Endothelial cell of umbilical vein (primary cell): ENCODE results near the gene AMFR. TPM values are rescaled to one million over a fixed set of nuclear protein-coding genes. Genes with fewer than 3 reads are reported as not detected.

Experiments used
- BruUV-seq: library from RNA; stranded (reverse); fragments of 400-500 nt; replicated peaks from 2 replicates; lab custom pipeline; 2021; lab: Mats Ljungman, UMichigan
- CTCF ChIA-PET: fragments of 300-600, 350-600 bp; sonication (Branson Sonifier 250); formaldehyde crosslinking; loops from one replicate; lab custom pipeline; 2021; ENCODE audit warnings: antibody characterized with exemption, inconsistent platforms; lab: Charles Lee
- POLR2A ChIA-PET: fragments of 300-600, 350-600 bp; sonication (Branson Sonifier 250); formaldehyde crosslinking; loops from one replicate; lab custom pipeline; 2021; ENCODE audit warnings: antibody characterized with exemption, inconsistent platforms; lab: Charles Lee
- DNase-seq: peaks from one replicate; pipeline ENCODE4 v3.0.0-alpha.2; 2011; ENCODE audit warnings: low read depth, low spot score
- FAIRE-seq: peaks from 2 replicates; lab custom pipeline; 2011; peaks lifted over from hg19 to GRCh38; lab: Jason Lieb, UNC
- H2AFZ ChIP-seq: 2 replicates; pipeline ENCODE4 v1.6.0; 2012; ENCODE audit warnings: low read depth, low read length, control low read depth, inconsistent platforms
- H3K27ac ChIP-seq: 2 replicates; pipeline ENCODE4 v1.5.1; 2011; ENCODE audit warnings: low read depth, mild to moderate bottlenecking, control low read depth, low read length, moderate library complexity; ENCODE audit not compliant: insufficient read depth
- H3K27me3 ChIP-seq, 2 experiments: 2 replicates each; pipeline versions ENCODE4 v1.6.0 to v1.6.1; 2011; ENCODE audit warnings: low read length in 2 of 2, mixed read lengths in 1 of 2; ENCODE audit not compliant: control insufficient read depth in 2 of 2, insufficient read depth in 2 of 2
- H3K36me3 ChIP-seq, 2 experiments: 2 replicates in 1 of 2; 3 replicates in 1 of 2; pipeline ENCODE4 v1.5.1; 2011; ENCODE audit warnings: low read length in 2 of 2, mild to moderate bottlenecking in 1 of 2, moderate library complexity in 1 of 2; ENCODE audit not compliant: control insufficient read depth in 2 of 2, insufficient read depth in 2 of 2; ENCODE audit errors: extremely low read depth in 1 of 2
- H3K4me1 ChIP-seq: 3 replicates; pipeline ENCODE4 v1.5.1; 2011; ENCODE audit warnings: mild to moderate bottlenecking, low read length; ENCODE audit not compliant: control insufficient read depth, insufficient read depth; ENCODE audit errors: extremely low read depth
- H3K4me2 ChIP-seq: 2 replicates; pipeline ENCODE4 v1.6.1; 2011; ENCODE audit warnings: low read length, control low read depth, mixed read lengths; ENCODE audit not compliant: insufficient read depth
- H3K4me3 ChIP-seq, 3 experiments: fragments of 200-600 bp in 1 of 3; sonication (generic), shearing (Covaris generic) in 1 of 3; replicated peaks in 1 of 3; 2 replicates each; pipeline ENCODE4 v1.5.1; 2011 to 2016; ENCODE audit warnings: control low read depth in 3 of 3, low read length in 3 of 3, mild to moderate bottlenecking in 2 of 3, inconsistent platforms in 1 of 3, low read depth in 1 of 3, moderate library complexity in 1 of 3; ENCODE audit not compliant: insufficient read depth in 1 of 3
- H3K79me2 ChIP-seq: 2 replicates; pipeline ENCODE4 v1.6.0; 2012; ENCODE audit warnings: low read length, inconsistent platforms; ENCODE audit not compliant: control insufficient read depth, insufficient read depth
- H3K9ac ChIP-seq: replicated peaks from 2 replicates; pipeline ENCODE3; 2011; ENCODE audit warnings: low read length, control low read depth; ENCODE audit not compliant: insufficient read depth; ENCODE audit errors: extremely low read depth
- H3K9me1 ChIP-seq: replicated peaks from 3 replicates; pipeline ENCODE4 v1.6.0; 2011; ENCODE audit warnings: mild to moderate bottlenecking, low read length; ENCODE audit not compliant: control insufficient read depth, insufficient read depth; ENCODE audit errors: extremely low read depth
- H3K9me3 ChIP-seq: replicated peaks from 2 replicates; pipeline ENCODE4 v1.5.1; 2012; ENCODE audit warnings: low read length, inconsistent platforms; ENCODE audit not compliant: control insufficient read depth, insufficient read depth
- H4K20me1 ChIP-seq: replicated peaks from 2 replicates; pipeline ENCODE3; 2011; ENCODE audit warnings: mild to moderate bottlenecking, low read length; ENCODE audit not compliant: control insufficient read depth, insufficient read depth; ENCODE audit errors: extremely low read depth
- EZH2 ChIP-seq: IDR thresholded peaks from 2 replicates; pipeline ENCODE4 v1.6.1; 2012; ENCODE audit warnings: borderline replicate concordance, low read depth, mild to moderate bottlenecking, moderate library complexity, low read length, inconsistent platforms; ENCODE audit not compliant: severe bottlenecking
- FOS ChIP-seq: IDR thresholded peaks from 2 replicates; pipeline ENCODE4 v1.6.1; 2011; ENCODE audit warnings: mild to moderate bottlenecking, low read length, moderate library complexity, borderline replicate concordance; ENCODE audit not compliant: insufficient read depth
- GATA2 ChIP-seq: IDR thresholded peaks from 2 replicates; pipeline ENCODE4 v1.7.0; 2011; ENCODE audit warnings: low read depth, mild to moderate bottlenecking, moderate library complexity, mixed read lengths, low read length; ENCODE audit not compliant: insufficient read length, insufficient read depth
- JUN ChIP-seq: IDR thresholded peaks from 2 replicates; pipeline ENCODE4 v1.6.1; 2011; ENCODE audit warnings: borderline replicate concordance, low read depth; ENCODE audit not compliant: insufficient read length, insufficient read depth
- MYC ChIP-seq: IDR thresholded peaks from one replicate; pipeline ENCODE4 v1.6.1; 2011; ENCODE audit warnings: mild to moderate bottlenecking, low read depth, low read length
- POLR2A ChIP-seq: IDR thresholded peaks from 2 replicates; pipeline ENCODE4 v1.6.1; 2012; ENCODE audit warnings: low read depth, mild to moderate bottlenecking, control low read depth, low read length
- POLR2AphosphoS5 ChIP-seq: IDR thresholded peaks from 2 replicates; pipeline ENCODE4 v1.6.1; 2012; ENCODE audit warnings: low read depth, mild to moderate bottlenecking, control low read depth, low read length, moderate library complexity; ENCODE audit not compliant: insufficient read depth
- dilution Hi-C: fragments of 300-500 bp; cut with MboI; formaldehyde crosslinking; loops from one replicate; pipeline ENCODE4 v1.15.0; 2019; ENCODE audit warnings: low sequenced_read_pairs; ENCODE audit not compliant: extremely low pct_ligation_motif_present
- intact Hi-C: fragments of 100-400 bp; cut with micrococcal nuclease; formaldehyde crosslinking; loops from one replicate; pipeline ENCODE4 v1.10.0; 2022
- polyA plus RNA-seq, 4 experiments: library from polyadenylated mRNA; depleted of rRNA in 3 of 4; stranded (reverse) in 3 of 4; unstranded in 1 of 4; fragments of >200 nt; gene quantifications; 2 replicates each; pipeline versions ENCODE4 v1.2.1 to v1.2.3, GENCODE V29; 2011 to 2012; ENCODE audit warnings: missing spikeins in 1 of 4
- total RNA-seq: library from RNA; stranded (reverse); gene quantifications from 2 replicates; pipeline ENCODE4 v1.2.3, GENCODE V29; 2021
- TF ChIP-seq, protein P1 (sequence below), 2 donors: IDR thresholded peaks; 1 replicate in 1 of 2; 2 replicates in 1 of 2; pipeline ENCODE4 v1.5.1; 2011; ENCODE audit warnings: low read length in 2 of 2, mild to moderate bottlenecking in 2 of 2, moderate library complexity in 2 of 2, control low read depth in 1 of 2, inconsistent platforms in 1 of 2, low read depth in 1 of 2; ENCODE audit not compliant: insufficient read depth in 1 of 2; ENCODE audit errors: extremely low read depth in 1 of 2
- TF ChIP-seq, protein P2 (sequence below): IDR thresholded peaks from 2 replicates; pipeline ENCODE4 v1.6.1; 2011; ENCODE audit not compliant: insufficient read depth, insufficient read length

Gene AMFR
- total and polyA plus RNA-seq, 2 donors (not counting 3 experiments of a cell fraction or from before 2014, with no cell fraction given): 66.5 to 71.7 TPM

DNA sequence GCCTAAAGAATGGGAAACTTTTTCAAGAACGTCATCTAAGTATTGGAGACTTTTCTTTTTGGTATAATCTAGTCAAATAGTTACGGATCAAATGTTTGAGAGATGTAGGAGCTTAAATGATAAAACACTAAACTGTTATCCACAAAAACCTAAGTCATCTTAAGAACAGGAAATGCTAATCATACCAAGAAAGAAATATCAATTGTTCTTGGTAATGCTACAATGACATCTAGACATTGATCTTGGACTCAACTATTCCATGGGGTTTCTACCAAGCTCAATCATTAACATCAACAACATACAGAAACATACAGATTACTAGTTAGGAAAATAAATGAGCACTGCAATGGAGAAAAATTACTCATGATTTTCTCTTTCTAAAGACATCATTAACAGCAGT is 21.9 kb upstream of the AMFR start:
- H3K9ac ChIP-seq: no peak overlapping the region
- POLR2A ChIA-PET: no interaction called here
- H3K27ac ChIP-seq: no peak overlapping the region
- H3K4me2 ChIP-seq: no peak overlapping the region
- no peak overlapping the region for H2AFZ ChIP-seq
- no peak overlapping the region for H3K4me3 ChIP-seq
- DNase-seq: no peak
- BruUV-seq: no TSS peak
- CTCF ChIA-PET: no interaction called here
- H3K27me3 ChIP-seq: no peaks in the 10 kb centered on the region
- H3K4me1 ChIP-seq: peaks cover 23% of the 10 kb centered on the region
- peaks cover 9 to 10% of the 10 kb centered on the region in 2 experiments for H3K36me3 ChIP-seq
- intact Hi-C loops: no loop called here
- TF ChIP-seq POLR2AphosphoS5: no peak
- TF ChIP-seq FOS: no peak
- TF ChIP-seq JUN: no peak
- TF ChIP-seq, protein P1, sequence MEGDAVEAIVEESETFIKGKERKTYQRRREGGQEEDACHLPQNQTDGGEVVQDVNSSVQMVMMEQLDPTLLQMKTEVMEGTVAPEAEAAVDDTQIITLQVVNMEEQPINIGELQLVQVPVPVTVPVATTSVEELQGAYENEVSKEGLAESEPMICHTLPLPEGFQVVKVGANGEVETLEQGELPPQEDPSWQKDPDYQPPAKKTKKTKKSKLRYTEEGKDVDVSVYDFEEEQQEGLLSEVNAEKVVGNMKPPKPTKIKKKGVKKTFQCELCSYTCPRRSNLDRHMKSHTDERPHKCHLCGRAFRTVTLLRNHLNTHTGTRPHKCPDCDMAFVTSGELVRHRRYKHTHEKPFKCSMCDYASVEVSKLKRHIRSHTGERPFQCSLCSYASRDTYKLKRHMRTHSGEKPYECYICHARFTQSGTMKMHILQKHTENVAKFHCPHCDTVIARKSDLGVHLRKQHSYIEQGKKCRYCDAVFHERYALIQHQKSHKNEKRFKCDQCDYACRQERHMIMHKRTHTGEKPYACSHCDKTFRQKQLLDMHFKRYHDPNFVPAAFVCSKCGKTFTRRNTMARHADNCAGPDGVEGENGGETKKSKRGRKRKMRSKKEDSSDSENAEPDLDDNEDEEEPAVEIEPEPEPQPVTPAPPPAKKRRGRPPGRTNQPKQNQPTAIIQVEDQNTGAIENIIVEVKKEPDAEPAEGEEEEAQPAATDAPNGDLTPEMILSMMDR (IDR thresholded peaks at IDR 0.05; ENCODE audit: extremely low read depth in 1 of 2, insufficient read depth in 1 of 2, low read depth in 1 of 2, low read length in 2 of 2): no peak
- TF ChIP-seq GATA2: no peak
- TF ChIP-seq POLR2A: no peak
- TF ChIP-seq MYC: no peak
- TF ChIP-seq, protein P2, sequence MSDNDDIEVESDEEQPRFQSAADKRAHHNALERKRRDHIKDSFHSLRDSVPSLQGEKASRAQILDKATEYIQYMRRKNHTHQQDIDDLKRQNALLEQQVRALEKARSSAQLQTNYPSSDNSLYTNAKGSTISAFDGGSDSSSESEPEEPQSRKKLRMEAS: no peak
- TF ChIP-seq EZH2: no peak
- dilution Hi-C loops: no loop called here
- FAIRE-seq: no peak
- peaks cover 52% of the 10 kb centered on the region for H3K79me2 ChIP-seq
- H3K9me1 ChIP-seq: no peaks in the 10 kb centered on the region
- H4K20me1 ChIP-seq: no peaks in the 10 kb centered on the region
- no peaks in the 10 kb centered on the region for H3K9me3 ChIP-seq
